Activated CD4-positive, alpha-beta T cell treated with anti-CD3 and anti-CD28 coated beads, Interleukin-2, amount 10 ng/mL, durations not matched to agents 7 days and 5 days (primary cell): ENCODE data around the gene TRPM7. TPM values are rescaled to one million over a fixed set of nuclear protein-coding genes. Genes with fewer than 3 reads are reported as not detected.
"Not testable (repeated sequence)": the region's sequence is repeated elsewhere in the genome, so short reads cannot be mapped to it uniquely, and the experiment has no call there.

ENCODE experiments used
- CTCF ChIA-PET: fragments of 350-600 bp; sonication (Branson Sonifier 250); formaldehyde crosslinking; loops from one replicate; lab custom pipeline; 2021; ENCODE audit warnings: antibody characterized with exemption; lab: Charles Lee
- POLR2A ChIA-PET: fragments of 350-600 bp; sonication (Branson Sonifier 250); formaldehyde crosslinking; loops from one replicate; lab custom pipeline; 2021; ENCODE audit warnings: antibody characterized with exemption; lab: Charles Lee
- DNase-seq: peaks from one replicate; pipeline ENCODE4 v3.0.0-alpha.2; 2020
- H3K27ac Mint-ChIP-seq: one replicate; pipeline ENCODE4 v1.8.0; 2021; ENCODE audit warnings: mild to moderate bottlenecking, moderate library complexity, mixed read lengths
- H3K27me3 Mint-ChIP-seq: one replicate; pipeline ENCODE4 v1.8.0; 2021; ENCODE audit warnings: mixed read lengths
- H3K36me3 Mint-ChIP-seq: one replicate; pipeline ENCODE4 v1.8.0; 2021; ENCODE audit warnings: low read depth, mixed read lengths
- H3K4me1 Mint-ChIP-seq: one replicate; pipeline ENCODE4 v1.8.0; 2021; ENCODE audit warnings: mixed read lengths
- H3K4me3 Mint-ChIP-seq: one replicate; pipeline ENCODE4 v1.8.0; 2021; ENCODE audit warnings: mild to moderate bottlenecking, moderate library complexity, mixed read lengths
- H3K9me3 Mint-ChIP-seq: one replicate; pipeline ENCODE4 v1.8.0; 2021; ENCODE audit warnings: mixed read lengths
- total RNA-seq, 2 experiments: library from RNA; stranded (reverse); gene quantifications; one replicate each; pipeline ENCODE4 v1.2.3, GENCODE V29; 2021

TRPM7 gene
- total RNA-seq, 2 experiments from 2014 or later, result 39.6 to 44.2 TPM

DNA sequence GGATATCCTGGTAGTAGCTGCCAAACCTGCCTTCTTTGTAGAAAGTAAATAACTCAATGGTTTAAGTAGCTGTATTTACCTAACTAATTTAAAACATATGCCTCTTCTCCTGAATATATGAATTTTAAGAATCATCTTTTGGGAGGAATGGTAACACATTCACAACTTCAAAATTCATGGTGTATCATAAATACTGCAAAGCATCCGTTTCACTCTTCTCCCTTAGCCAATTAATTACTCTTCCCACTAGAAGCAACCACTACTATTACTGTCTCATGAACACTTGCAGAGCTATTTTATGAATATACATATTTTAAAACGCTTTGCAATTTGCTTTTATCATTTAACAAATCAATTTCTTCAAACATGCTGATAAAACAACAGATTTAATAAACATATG, 81.1 kb downstream of the TRPM7 start:
- Mint-ChIP-seq H3K36me3 (peaks cover 44% of the 10 kb centered on the region), H3K27ac (no peak overlapping the region), H3K27me3 (no peaks in the 10 kb centered on the region), H3K9me3 (peaks cover 5% of the 10 kb centered on the region), H3K4me1 (no peaks in the 10 kb centered on the region), H3K4me3 (no peak overlapping the region)
- POLR2A ChIA-PET, result no interaction called here
- DNase-seq, result no peak
- CTCF ChIA-PET, result no interaction called here

DNA sequence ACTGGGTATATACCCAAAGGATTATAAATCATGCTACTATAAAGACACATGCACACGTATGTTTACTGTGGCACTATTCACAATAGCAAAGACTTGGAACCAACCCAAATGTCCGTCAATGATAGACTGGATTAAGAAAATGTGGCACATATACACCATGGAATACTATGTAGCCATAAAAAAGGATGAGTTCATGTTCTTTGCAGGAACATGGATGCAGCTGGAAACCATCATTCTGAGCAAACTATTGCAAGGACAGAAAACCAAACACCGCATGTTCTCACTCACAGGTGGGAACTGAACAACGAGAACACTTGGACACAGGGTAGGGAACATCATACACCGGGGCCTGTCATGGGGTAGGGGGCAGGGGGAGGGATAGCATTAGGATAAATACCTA, 84.6 kb downstream of the TRPM7 start:
- H3K27ac Mint-ChIP-seq, H3K9me3 Mint-ChIP-seq, H3K4me3 Mint-ChIP-seq, DNase-seq, H3K4me1 Mint-ChIP-seq, POLR2A ChIA-PET, H3K27me3 Mint-ChIP-seq: not testable (repeated sequence)
- peaks cover 32% of the 10 kb centered on the region for H3K36me3 Mint-ChIP-seq
- CTCF ChIA-PET, result interaction anchor here (0.6 kb wide), 1 partner anchor 80 kb away, joined by 3 read pairs; no protein-coding TSS in a partner anchor

DNA sequence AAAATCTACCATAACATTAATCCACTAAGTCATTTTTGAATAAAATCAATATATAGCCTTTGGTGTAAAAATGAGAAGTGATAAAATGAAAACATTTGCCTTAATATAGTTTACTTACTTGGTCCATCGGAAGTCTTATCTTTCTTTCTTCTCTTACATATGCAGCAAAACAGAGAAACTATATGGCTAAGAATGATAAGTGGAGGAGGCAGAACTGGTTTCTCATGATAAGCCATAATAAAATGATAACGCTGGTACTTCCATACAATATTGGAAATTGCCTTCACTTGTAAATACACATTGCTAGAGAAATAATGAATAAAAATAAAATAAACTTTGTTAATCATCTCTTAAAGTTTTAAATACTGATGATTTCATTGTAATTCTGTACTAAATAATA, 92.3 kb downstream of the TRPM7 start:
- no peaks in the 10 kb centered on the region for H3K9me3 Mint-ChIP-seq
- no peaks in the 10 kb centered on the region for H3K27me3 Mint-ChIP-seq
- ChIA-PET POLR2A (no interaction called here), CTCF (no interaction called here)
- no peak overlapping the region for H3K4me3 Mint-ChIP-seq
- H3K4me1 Mint-ChIP-seq, result no peaks in the 10 kb centered on the region
- no peak for DNase-seq
- peaks cover 32% of the 10 kb centered on the region for H3K36me3 Mint-ChIP-seq
- no peak overlapping the region for H3K27ac Mint-ChIP-seq

DNA sequence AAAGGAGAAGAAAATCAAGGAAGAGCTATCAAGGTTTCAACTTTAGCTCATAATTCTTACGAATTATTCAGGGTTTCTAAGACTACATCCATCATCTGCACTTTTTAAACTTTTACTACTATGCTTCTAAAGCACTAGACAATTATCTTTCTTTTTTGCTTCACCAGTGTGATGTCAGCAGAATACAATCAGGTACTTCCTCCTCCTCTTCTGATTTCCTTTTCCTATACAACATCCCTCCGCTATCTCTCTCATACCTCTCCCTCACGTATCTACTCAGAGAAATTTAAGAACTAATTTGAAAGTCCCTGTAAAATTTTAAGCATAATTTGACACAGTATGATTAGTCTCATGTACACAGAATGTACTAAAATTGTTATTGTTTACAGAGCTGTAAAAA, 92.8 kb downstream of the TRPM7 start:
- peaks cover 34% of the 10 kb centered on the region for H3K36me3 Mint-ChIP-seq
- no peaks in the 10 kb centered on the region for H3K9me3 Mint-ChIP-seq
- DNase-seq, result no peak
- H3K4me1 Mint-ChIP-seq, result no peaks in the 10 kb centered on the region
- no peaks in the 10 kb centered on the region for H3K27me3 Mint-ChIP-seq
- no peak overlapping the region for H3K27ac Mint-ChIP-seq
- ChIA-PET CTCF (no interaction called here), POLR2A (no interaction called here)
- no peak overlapping the region for H3K4me3 Mint-ChIP-seq

DNA sequence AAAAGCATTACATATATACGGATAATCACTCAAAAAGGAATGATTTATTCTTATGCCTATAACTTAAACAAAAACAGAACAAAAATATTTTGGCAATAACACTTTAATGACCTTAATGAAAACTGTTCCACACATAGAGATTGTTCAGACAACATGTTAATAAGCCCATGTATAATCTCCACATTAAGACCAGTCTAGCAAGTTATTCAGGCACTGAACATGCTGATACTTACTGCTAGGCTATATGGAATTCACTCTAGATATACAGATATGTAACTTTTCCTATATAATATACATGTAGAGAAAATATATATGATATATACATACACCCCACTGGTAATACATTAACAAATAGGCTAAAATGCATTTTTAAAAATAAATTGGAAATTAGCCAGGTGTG, 96.3 kb downstream of the TRPM7 start:
- DNase-seq, result no peak
- H3K36me3 Mint-ChIP-seq, result peaks cover 42% of the 10 kb centered on the region
- H3K4me1 Mint-ChIP-seq, result no peaks in the 10 kb centered on the region
- no peak overlapping the region for H3K27ac Mint-ChIP-seq
- ChIA-PET POLR2A (no interaction called here), CTCF (interaction anchor here (1.0 to 1.2 kb wide), 2 partner anchors 17 to 22 kb away, joined by 3 read pairs; no protein-coding TSS in a partner anchor)
- no peaks in the 10 kb centered on the region for H3K9me3 Mint-ChIP-seq
- H3K4me3 Mint-ChIP-seq, result no peak overlapping the region
- no peaks in the 10 kb centered on the region for H3K27me3 Mint-ChIP-seq

DNA sequence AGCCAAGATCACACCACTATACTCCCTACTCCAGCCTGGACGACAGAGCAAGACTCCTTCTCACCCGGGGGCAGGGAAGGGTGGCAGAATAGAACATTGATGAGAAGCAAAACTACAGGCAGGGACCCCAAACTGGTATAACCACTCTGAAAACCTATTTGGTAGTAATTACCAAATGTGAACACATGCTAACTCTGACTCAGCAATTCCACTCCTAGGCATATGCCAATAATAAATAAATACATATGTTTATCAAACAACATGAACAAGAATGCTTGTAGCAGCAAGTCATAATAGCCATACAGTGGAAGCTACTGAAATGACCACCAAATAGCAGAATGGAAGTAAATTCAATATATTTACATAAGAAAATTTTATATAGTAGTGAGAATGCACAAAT, 109.1 kb downstream of the TRPM7 start:
- Mint-ChIP-seq H3K36me3 (peaks cover 34% of the 10 kb centered on the region), H3K4me1 (no peaks in the 10 kb centered on the region), H3K4me3 (no peak overlapping the region), H3K27me3 (no peaks in the 10 kb centered on the region), H3K27ac (no peak overlapping the region), H3K9me3 (no peaks in the 10 kb centered on the region)
- CTCF ChIA-PET, result interaction anchor here (0.6 kb wide), 3 partner anchors 65 to 237 kb away, joined by 3 to 5 read pairs (median 4); no protein-coding TSS in a partner anchor
- no peak for DNase-seq
- POLR2A ChIA-PET, result no interaction called here

DNA sequence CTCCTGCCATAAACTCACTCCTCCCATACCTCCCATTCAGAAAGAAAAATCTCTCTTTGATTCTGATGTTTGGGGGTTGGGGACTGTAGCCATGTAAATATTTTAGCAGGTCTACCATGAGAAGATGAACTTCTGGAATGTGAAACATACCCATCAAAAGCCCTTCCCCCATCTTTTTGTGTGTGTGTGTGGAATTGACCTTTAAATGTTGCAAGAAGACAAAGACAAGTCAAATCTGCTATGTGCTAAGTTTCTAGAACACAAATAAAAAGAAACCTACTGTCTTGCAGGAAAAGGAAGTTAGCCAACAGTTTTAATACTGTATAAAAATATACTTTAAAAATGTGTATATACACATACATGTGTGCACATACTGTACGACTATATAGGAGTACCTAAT, 110.4 kb downstream of the TRPM7 start:
- H3K4me1 Mint-ChIP-seq, result no peaks in the 10 kb centered on the region
- POLR2A ChIA-PET, result no interaction called here
- DNase-seq, result no peak
- H3K27ac Mint-ChIP-seq, result no peak overlapping the region
- no peaks in the 10 kb centered on the region for H3K27me3 Mint-ChIP-seq
- no peaks in the 10 kb centered on the region for H3K9me3 Mint-ChIP-seq
- no peak overlapping the region for H3K4me3 Mint-ChIP-seq
- CTCF ChIA-PET, result interaction anchor here (1.1 kb wide), 1 partner anchor 35 kb away, joined by 3 read pairs; no protein-coding TSS in a partner anchor
- peaks cover 32% of the 10 kb centered on the region for H3K36me3 Mint-ChIP-seq

DNA sequence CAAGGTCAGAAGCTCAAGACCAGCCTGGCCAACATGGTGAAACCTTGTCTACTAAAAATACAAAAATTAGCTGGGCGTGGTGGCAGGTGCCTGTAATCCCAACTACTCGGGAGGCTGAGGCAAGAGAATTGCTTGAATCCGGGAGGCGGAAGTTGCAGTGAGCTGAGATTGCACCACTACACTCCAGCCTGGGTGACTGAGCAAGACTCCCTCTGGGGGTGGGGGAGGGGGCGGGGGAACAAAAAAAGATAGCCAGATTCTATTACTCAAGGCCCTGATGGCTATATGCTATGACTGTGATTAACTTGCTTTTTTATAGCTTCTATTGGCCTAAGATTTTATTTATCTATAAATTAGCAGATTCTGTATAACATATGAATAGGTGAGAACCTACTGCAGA, 112.8 kb downstream of the TRPM7 start:
- H3K4me3 Mint-ChIP-seq, DNase-seq, H3K4me1 Mint-ChIP-seq, H3K27ac Mint-ChIP-seq, H3K9me3 Mint-ChIP-seq, H3K27me3 Mint-ChIP-seq, POLR2A ChIA-PET: not testable (repeated sequence)
- CTCF ChIA-PET, result interaction anchor here (1.4 to 1.6 kb wide), 2 partner anchors 16 to 17 kb away, joined by 3 read pairs; no protein-coding TSS in a partner anchor
- peaks cover 39% of the 10 kb centered on the region for H3K36me3 Mint-ChIP-seq

DNA sequence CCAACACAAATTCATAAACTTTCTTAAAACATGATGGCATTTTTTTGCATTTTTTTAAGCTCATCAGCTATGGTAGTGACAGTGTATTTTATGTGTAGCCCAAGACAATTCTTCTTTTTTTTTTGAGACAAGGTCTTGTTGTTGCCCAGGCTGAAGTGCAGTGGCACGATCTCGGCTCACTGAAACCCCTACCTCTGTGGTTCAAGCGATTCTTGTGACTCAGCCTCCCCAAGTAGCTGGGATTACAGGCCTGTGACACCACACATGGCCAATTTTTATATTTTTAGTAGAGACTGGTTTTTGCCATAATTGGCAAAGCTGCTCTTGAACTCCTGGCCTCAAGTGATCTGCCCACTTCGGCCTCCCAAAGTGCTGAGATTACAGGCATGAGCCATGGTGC, 122.8 kb downstream of the TRPM7 start:
- Mint-ChIP-seq H3K27ac (peak overlapping the region; percentile 36), H3K27me3 (no peaks in the 10 kb centered on the region), H3K4me3 (no peak overlapping the region), H3K4me1 (peaks cover 13% of the 10 kb centered on the region), H3K36me3 (peaks cover 34% of the 10 kb centered on the region), H3K9me3 (no peaks in the 10 kb centered on the region)
- ChIA-PET CTCF (interaction anchor here (0.7 to 2.0 kb wide), 3 partner anchors 15 to 587 kb away, joined by 3 to 6 read pairs (median 5); no protein-coding TSS in a partner anchor), POLR2A (no interaction called here)
- no peak for DNase-seq

DNA sequence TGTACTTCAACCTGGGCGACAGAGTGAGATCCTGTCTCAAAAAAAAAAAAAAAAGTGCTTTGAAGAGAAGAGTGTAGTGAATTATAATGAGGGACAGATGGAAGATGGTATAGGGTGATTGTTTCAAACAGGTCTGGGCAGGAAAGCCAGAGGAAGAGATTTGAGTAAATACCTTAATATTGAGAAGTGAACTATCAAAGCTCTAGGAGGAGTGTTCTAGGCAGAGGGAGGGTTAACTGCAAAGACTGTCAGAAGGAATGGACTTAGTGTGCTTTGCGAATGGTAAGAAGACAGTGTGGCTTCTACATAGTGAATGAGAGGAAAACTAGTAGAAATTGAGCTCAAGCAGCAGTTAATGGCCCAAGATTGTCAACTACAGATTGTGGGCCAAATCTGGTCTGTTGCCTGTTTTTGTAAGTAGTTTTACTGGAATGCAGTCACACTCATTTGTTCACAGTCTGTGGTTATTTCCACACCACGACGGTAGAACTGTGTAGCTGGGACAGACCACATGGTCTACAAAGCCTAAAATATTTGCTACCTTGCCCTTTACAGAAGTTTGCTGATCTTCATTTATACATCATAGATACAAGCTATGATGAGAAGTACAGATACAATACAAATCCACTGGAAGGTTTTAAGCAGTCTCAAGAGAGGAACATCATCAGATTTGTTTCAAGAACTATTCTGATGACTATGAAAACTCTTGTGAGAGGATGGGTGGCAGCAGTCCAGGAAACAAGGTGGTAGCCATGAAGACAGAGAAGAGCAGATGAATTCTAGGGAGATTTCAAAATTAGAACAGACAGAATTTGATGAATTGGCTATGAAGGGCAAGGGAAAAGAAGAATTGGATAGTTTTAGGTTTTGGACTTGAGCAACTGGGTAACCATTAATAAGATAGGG, 123.6 kb downstream of the TRPM7 start:
- Mint-ChIP-seq H3K4me1 (peaks cover 15% of the 10 kb centered on the region), H3K9me3 (no peaks in the 10 kb centered on the region), H3K4me3 (no peak overlapping the region), H3K27ac (peak overlapping the region; percentile 57), H3K27me3 (no peaks in the 10 kb centered on the region), H3K36me3 (peaks cover 32% of the 10 kb centered on the region)
- peak; percentile 17 for DNase-seq
- ChIA-PET CTCF (interaction anchor here (1.1 to 2.0 kb wide), 2 partner anchors 14 to 17 kb away, joined by 4 to 5 read pairs; partner anchors contain the start of gene USP50), POLR2A (no interaction called here)

DNA sequence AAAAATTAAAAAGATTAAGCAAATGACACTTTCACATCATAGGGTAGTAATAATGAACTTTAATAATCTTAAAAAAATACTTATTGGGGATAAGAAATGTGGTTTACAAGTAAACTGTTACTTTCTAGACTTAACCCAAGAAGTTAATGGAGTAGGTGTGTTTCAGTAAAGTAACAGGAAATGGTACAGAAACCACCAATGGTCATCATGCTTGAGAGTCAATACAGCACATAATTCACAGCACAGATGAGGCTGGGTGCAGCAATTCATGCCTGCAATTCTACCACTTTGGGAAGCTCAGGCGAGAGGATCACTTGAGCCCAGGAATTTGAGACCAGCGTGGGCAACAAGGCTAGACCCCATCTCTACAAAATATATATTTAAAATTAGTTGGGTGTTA, 128.6 kb downstream of the TRPM7 start:
- peaks cover 21% of the 10 kb centered on the region for H3K4me1 Mint-ChIP-seq
- ChIA-PET POLR2A (no interaction called here), CTCF (no interaction called here)
- no peak overlapping the region for H3K27ac Mint-ChIP-seq
- no peaks in the 10 kb centered on the region for H3K9me3 Mint-ChIP-seq
- peaks cover 28% of the 10 kb centered on the region for H3K36me3 Mint-ChIP-seq
- no peak for DNase-seq
- H3K27me3 Mint-ChIP-seq, result no peaks in the 10 kb centered on the region
- H3K4me3 Mint-ChIP-seq, result no peak overlapping the region

DNA sequence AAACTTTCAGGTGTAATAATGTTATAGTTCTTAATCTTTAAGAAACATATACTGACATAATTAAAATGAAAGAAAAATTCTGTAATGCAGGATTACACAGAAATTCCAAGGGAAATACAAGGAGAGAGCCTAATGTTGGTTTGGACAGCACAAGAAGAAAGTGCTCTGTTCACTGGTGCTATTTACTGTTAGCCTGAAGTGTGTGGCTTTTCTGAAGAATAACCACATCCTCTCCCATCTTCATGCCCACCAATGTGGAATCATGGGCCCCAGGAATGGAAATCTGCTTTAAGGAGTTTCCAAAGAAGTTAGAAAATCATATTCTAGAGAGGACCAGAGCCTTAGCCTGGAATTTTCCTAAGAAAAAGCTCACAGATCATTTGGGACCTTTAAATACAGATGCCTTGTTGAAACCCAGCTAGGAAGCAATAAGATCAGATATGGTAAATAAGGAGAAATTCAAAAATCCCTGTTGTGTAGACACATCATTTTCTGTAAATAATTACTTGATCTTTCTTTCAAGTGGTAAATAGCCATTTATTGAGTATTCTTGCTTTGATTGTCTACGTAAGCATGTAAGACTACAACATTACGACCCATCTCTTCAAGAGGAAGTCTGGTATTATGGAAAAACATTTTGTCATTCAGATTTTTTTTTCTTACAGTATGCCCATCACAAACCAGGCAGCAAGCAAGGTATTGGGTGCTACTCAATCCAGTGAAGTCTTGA, 129.8 kb downstream of the TRPM7 start:
- CTCF ChIA-PET, result no interaction called here
- no peak overlapping the region for H3K4me3 Mint-ChIP-seq
- H3K9me3 Mint-ChIP-seq, result no peaks in the 10 kb centered on the region
- POLR2A ChIA-PET, result no interaction called here
- peaks cover 16% of the 10 kb centered on the region for H3K4me1 Mint-ChIP-seq
- peaks cover 20% of the 10 kb centered on the region for H3K36me3 Mint-ChIP-seq
- H3K27me3 Mint-ChIP-seq, result no peaks in the 10 kb centered on the region
- H3K27ac Mint-ChIP-seq, result no peak overlapping the region
- DNase-seq, result no peak

DNA sequence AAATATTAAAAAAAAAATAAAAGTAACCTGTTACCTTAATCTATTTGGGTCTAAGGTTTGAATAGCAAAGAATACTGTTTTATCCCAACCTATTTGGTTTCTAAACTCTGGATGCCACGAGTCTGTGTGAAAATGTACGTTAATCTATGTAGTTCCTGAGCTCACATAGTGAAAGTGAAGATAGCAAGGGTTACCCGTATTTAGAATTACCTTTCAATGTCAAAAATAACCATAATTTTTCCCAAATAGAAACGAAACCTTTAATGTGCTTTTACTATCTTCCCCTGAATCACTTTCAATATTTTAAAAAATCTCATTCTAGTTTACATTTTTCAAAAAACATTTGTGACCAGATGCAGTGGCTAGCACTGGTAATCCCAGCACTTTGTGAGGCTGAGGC, 134.4 kb downstream of the TRPM7 start:
- no peak for DNase-seq
- Mint-ChIP-seq H3K9me3 (no peaks in the 10 kb centered on the region), H3K4me1 (peaks cover 13% of the 10 kb centered on the region), H3K36me3 (peaks cover 7% of the 10 kb centered on the region), H3K27me3 (peaks cover 2% of the 10 kb centered on the region), H3K4me3 (no peak overlapping the region), H3K27ac (no peak overlapping the region)
- POLR2A ChIA-PET, result interaction anchor here (0.6 kb wide), 1 partner anchor 54 kb away, joined by 5 read pairs; no protein-coding TSS in a partner anchor
- CTCF ChIA-PET, result interaction anchor here (0.5 to 0.9 kb wide), 2 partner anchors 12 to 22 kb away, joined by 3 read pairs; no protein-coding TSS in a partner anchor
